H9 (cell line): ENCODE data around the gene TBC1D8. TPM values are rescaled to one million over a fixed set of nuclear protein-coding genes. Genes with fewer than 3 reads are reported as not detected.

ENCODE experiments used
- DNase-seq: peaks from one replicate; pipeline ENCODE4 v3.0.0-alpha.2; 2017
- H2AFZ ChIP-seq: one replicate; pipeline ENCODE4 v1.6.1; 2013; ENCODE audit warnings: mild to moderate bottlenecking, low read length, control low read depth, moderate library complexity
- H2AK5ac ChIP-seq: 2 replicates; pipeline ENCODE4 v1.6.1; 2013; ENCODE audit warnings: low read length, control low read depth, mixed read lengths; ENCODE audit not compliant: insufficient read length
- H2BK120ac ChIP-seq: one replicate; pipeline ENCODE4 v1.6.1; 2013; ENCODE audit warnings: low read depth, mild to moderate bottlenecking, low read length, control low read depth, inconsistent platforms; ENCODE audit not compliant: poor library complexity, severe bottlenecking
- H2BK12ac ChIP-seq: 2 replicates; pipeline ENCODE4 v1.6.1; 2013; ENCODE audit warnings: low read length, control low read depth, mixed read lengths, low read depth; ENCODE audit not compliant: insufficient read length
- H2BK15ac ChIP-seq: 2 replicates; pipeline ENCODE4 v1.6.1; 2013; ENCODE audit warnings: low read depth, low read length, control low read depth
- H2BK20ac ChIP-seq: one replicate; pipeline ENCODE4 v1.6.1; 2013; ENCODE audit warnings: low read depth, mild to moderate bottlenecking, low read length, control low read depth, inconsistent platforms; ENCODE audit not compliant: poor library complexity, severe bottlenecking
- H2BK5ac ChIP-seq: 2 replicates; pipeline ENCODE4 v1.6.1; 2013; ENCODE audit warnings: low read length, control low read depth, mixed read lengths; ENCODE audit not compliant: insufficient read length
- H3K14ac ChIP-seq: 2 replicates; pipeline ENCODE4 v1.6.1; 2013; ENCODE audit warnings: low read length, control low read depth; ENCODE audit not compliant: insufficient read depth
- H3K18ac ChIP-seq: 2 replicates; pipeline ENCODE4 v1.6.1; 2013; ENCODE audit warnings: low read depth, mild to moderate bottlenecking, mixed read lengths, low read length, control low read depth; ENCODE audit not compliant: insufficient read length
- H3K23ac ChIP-seq: 2 replicates; pipeline ENCODE4 v1.6.1; 2013; ENCODE audit warnings: low read length, control low read depth, mixed read lengths, low read depth; ENCODE audit not compliant: insufficient read length
- H3K23me2 ChIP-seq: 2 replicates; pipeline ENCODE4 v1.6.1; 2013; ENCODE audit warnings: low read depth, mild to moderate bottlenecking, mixed read lengths, low read length, control low read depth; ENCODE audit not compliant: insufficient read length, poor library complexity, severe bottlenecking
- H3K27ac ChIP-seq: 2 replicates; pipeline ENCODE4 v1.5.1; 2013; ENCODE audit warnings: low read length, control low read depth, mixed read lengths, low read depth; ENCODE audit not compliant: insufficient read length
- H3K27me3 ChIP-seq: 2 replicates; pipeline ENCODE4 v1.6.1; 2013; ENCODE audit warnings: low read length, control low read depth, inconsistent platforms; ENCODE audit not compliant: insufficient read depth
- H3K4ac ChIP-seq: 2 replicates; pipeline ENCODE4 v1.6.1; 2013; ENCODE audit warnings: low read depth, mild to moderate bottlenecking, control low read depth, inconsistent platforms, low read length, moderate library complexity
- H3K4me1 ChIP-seq: 2 replicates; pipeline ENCODE4 v1.6.1; 2013; ENCODE audit warnings: low read length, control low read depth, inconsistent platforms; ENCODE audit not compliant: insufficient read depth
- H3K4me2 ChIP-seq: 2 replicates; pipeline ENCODE4 v1.6.1; 2013; ENCODE audit warnings: low read length, control low read depth, mixed read lengths; ENCODE audit not compliant: insufficient read length, insufficient read depth
- H3K56ac ChIP-seq: 2 replicates; pipeline ENCODE4 v1.6.1; 2013; ENCODE audit warnings: low read depth, mild to moderate bottlenecking, mixed read lengths, low read length, control low read depth; ENCODE audit not compliant: insufficient read length
- H3K79me1 ChIP-seq: 2 replicates; pipeline ENCODE4 v1.6.1; 2013; ENCODE audit warnings: low read depth, mild to moderate bottlenecking, moderate library complexity, low read length, control low read depth, inconsistent platforms; ENCODE audit not compliant: insufficient read depth, poor library complexity, severe bottlenecking
- H3K79me2 ChIP-seq: 2 replicates; pipeline ENCODE4 v1.6.1; 2013; ENCODE audit warnings: low read length, control low read depth, inconsistent platforms; ENCODE audit not compliant: insufficient read depth
- H3K9ac ChIP-seq: 2 replicates; pipeline ENCODE4 v1.6.1; 2013; ENCODE audit warnings: low read length, control low read depth, mixed read lengths; ENCODE audit not compliant: insufficient read length; ENCODE audit errors: extremely low read depth
- H3K9me3 ChIP-seq: one replicate; pipeline ENCODE4 v1.6.1; 2013; ENCODE audit warnings: low read depth, low read length, inconsistent platforms; ENCODE audit not compliant: control insufficient read depth
- H3T11ph ChIP-seq: one replicate; pipeline ENCODE4 v1.6.1; 2013; ENCODE audit warnings: mild to moderate bottlenecking, low read length, control low read depth, inconsistent platforms
- H4K20me1 ChIP-seq: one replicate; pipeline ENCODE4 v1.6.1; 2013; ENCODE audit not compliant: control insufficient read depth, insufficient read length, insufficient read depth
- H4K5ac ChIP-seq: 2 replicates; pipeline ENCODE4 v1.6.1; 2013; ENCODE audit warnings: low read depth, mild to moderate bottlenecking, mixed read lengths, low read length, control low read depth; ENCODE audit not compliant: insufficient read length
- H4K8ac ChIP-seq: replicated peaks from 2 replicates; pipeline ENCODE4 v1.6.1; 2013; ENCODE audit warnings: low read length, control low read depth, mixed read lengths, low read depth; ENCODE audit not compliant: insufficient read length
- H4K91ac ChIP-seq: 2 replicates; pipeline ENCODE4 v1.6.1; 2013; ENCODE audit warnings: low read depth, mild to moderate bottlenecking, moderate library complexity, mixed read lengths, low read length, control low read depth; ENCODE audit not compliant: insufficient read length
- H3K27ac Mint-ChIP-seq, 3 experiments: 2 replicates in 2 of 3; 3 replicates in 1 of 3; pipeline ENCODE4 v1.8.0; 2020 to 2021; ENCODE audit warnings: mixed read lengths in 3 of 3, mild to moderate bottlenecking in 1 of 3, moderate library complexity in 1 of 3
- H3K27me3 Mint-ChIP-seq: 2 replicates; pipeline ENCODE4 v1.8.0; 2021; ENCODE audit warnings: low read depth, mild to moderate bottlenecking, moderate library complexity, mixed read lengths
- H3K36me3 Mint-ChIP-seq, 3 experiments: 2 replicates in 2 of 3; 3 replicates in 1 of 3; pipeline ENCODE4 v1.8.0; 2020 to 2021; ENCODE audit warnings: low read depth in 3 of 3, mixed read lengths in 3 of 3; ENCODE audit not compliant: insufficient read depth in 1 of 3
- H3K4me1 Mint-ChIP-seq, 2 experiments: 2 replicates each; pipeline ENCODE4 v1.8.0; 2020; ENCODE audit warnings: mixed read lengths in 2 of 2
- H3K4me3 Mint-ChIP-seq, 2 experiments: 2 replicates in 1 of 2; 3 replicates in 1 of 2; pipeline ENCODE4 v1.8.0; 2020 to 2021; ENCODE audit warnings: mild to moderate bottlenecking in 2 of 2, mixed read lengths in 2 of 2, moderate library complexity in 1 of 2
- H3K9me3 Mint-ChIP-seq, 2 experiments: 2 replicates in 1 of 2; 3 replicates in 1 of 2; pipeline ENCODE4 v1.8.0; 2020; ENCODE audit warnings: mild to moderate bottlenecking in 2 of 2, mixed read lengths in 2 of 2, moderate library complexity in 1 of 2
- WGBS: extraction: QIAGEN DNeasy Blood & Tissue Kit; methylation state at CpG from one replicate; pipeline ENCODE4 v1.1.7; 2013; ENCODE audit warnings: missing lambda C conversion rate, low lambda C conversion rate, mixed read lengths; ENCODE audit not compliant: insufficient read length; ENCODE audit errors: extremely low coverage; 5-methylcytosine and 5-hydroxymethylcytosine counted together
- total RNA-seq: library from RNA; stranded (reverse); gene quantifications from 2 replicates; pipeline ENCODE4 v1.2.1, GENCODE V29; 2021
- TF ChIP-seq, protein P1 (sequence below): fragments of 200-600 bp; sonication (generic); conservative IDR thresholded peaks from 3 replicates; pipeline ENCODE4 v1.8.0; 2021; ENCODE audit warnings: antibody characterized with exemption, mild to moderate bottlenecking

TBC1D8 gene
- total RNA-seq, 1 experiment from 2014 or later, result 16.6 TPM

DNA sequence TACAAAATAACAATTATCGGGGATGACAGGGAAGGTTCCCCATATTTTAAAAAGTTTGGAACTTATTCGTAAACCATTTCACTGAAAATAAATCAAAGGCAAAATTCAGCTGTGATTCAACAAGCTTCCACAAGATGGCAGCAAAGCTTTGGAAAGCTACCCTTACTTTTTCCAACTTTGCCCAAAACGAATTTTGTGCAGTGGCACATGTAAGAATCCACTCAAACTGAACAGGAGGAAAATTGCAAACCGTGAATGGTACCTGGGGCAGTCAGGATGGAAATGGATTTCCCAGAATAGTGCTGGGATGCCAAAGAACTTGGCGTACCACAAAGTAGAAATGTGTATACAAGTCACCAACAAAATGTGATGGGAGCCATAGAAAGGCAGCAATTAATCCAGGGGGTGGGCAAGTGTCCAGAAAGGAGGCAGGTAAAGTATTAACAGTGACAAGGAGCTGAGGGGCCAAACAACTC, 138.4 kb downstream of the TBC1D8 start:
- no peak overlapping the region; a peak in 1 of 7 replicates for H3K27ac Mint-ChIP-seq
- no CpG with 5 or more reads among the region's 5 CpGs for WGBS

More for the DNA sequence above, 138.4 kb downstream of the TBC1D8 start:
- no peaks in the 10 kb centered on the region for H3K79me1 ChIP-seq
- no peak overlapping the region for H2BK15ac ChIP-seq
- H2AFZ ChIP-seq, result no peak overlapping the region
- no peaks in the 10 kb centered on the region for H3K27me3 ChIP-seq
- no peak for DNase-seq
- Mint-ChIP-seq H3K4me3 (no peak overlapping the region), H3K27me3 (no peaks in the 10 kb centered on the region; the same call in 1 of the 2 replicates), H3K4me1 (peaks cover 6 to 7% of the 10 kb centered on the region in 2 experiments), H3K9me3 (0 out of 5 replicates have a peak, but pooled peaks cover 0 to 2% of the 10 kb centered on the region in 2 experiments), H3K36me3 (peaks cover 38 to 59% (median 55%) of the 10 kb centered on the region in 3 experiments)
- no peak overlapping the region for H3K4me2 ChIP-seq
- no peak overlapping the region for H3K9ac ChIP-seq
- no peaks in the 10 kb centered on the region for H3K4me1 ChIP-seq
- no peak overlapping the region for H3K23ac ChIP-seq
- no peak overlapping the region for H3T11ph ChIP-seq
- H3K23me2 ChIP-seq, result no peaks in the 10 kb centered on the region
- H3K9me3 ChIP-seq, result no peaks in the 10 kb centered on the region
- no peak overlapping the region for H3K56ac ChIP-seq
- no peaks in the 10 kb centered on the region for H4K20me1 ChIP-seq
- no peak overlapping the region for H3K27ac ChIP-seq
- H2BK5ac ChIP-seq, result no peak overlapping the region
- no peak overlapping the region for H4K8ac ChIP-seq
- H4K91ac ChIP-seq, result no peak overlapping the region
- H3K4ac ChIP-seq, result no peak overlapping the region
- H2AK5ac ChIP-seq, result no peak overlapping the region
- H3K18ac ChIP-seq, result no peak overlapping the region
- no peak overlapping the region for H2BK12ac ChIP-seq
- no peak overlapping the region for H4K5ac ChIP-seq
- H3K14ac ChIP-seq, result no peak overlapping the region
- no peak overlapping the region for H2BK20ac ChIP-seq
- TF ChIP-seq, protein P1, sequence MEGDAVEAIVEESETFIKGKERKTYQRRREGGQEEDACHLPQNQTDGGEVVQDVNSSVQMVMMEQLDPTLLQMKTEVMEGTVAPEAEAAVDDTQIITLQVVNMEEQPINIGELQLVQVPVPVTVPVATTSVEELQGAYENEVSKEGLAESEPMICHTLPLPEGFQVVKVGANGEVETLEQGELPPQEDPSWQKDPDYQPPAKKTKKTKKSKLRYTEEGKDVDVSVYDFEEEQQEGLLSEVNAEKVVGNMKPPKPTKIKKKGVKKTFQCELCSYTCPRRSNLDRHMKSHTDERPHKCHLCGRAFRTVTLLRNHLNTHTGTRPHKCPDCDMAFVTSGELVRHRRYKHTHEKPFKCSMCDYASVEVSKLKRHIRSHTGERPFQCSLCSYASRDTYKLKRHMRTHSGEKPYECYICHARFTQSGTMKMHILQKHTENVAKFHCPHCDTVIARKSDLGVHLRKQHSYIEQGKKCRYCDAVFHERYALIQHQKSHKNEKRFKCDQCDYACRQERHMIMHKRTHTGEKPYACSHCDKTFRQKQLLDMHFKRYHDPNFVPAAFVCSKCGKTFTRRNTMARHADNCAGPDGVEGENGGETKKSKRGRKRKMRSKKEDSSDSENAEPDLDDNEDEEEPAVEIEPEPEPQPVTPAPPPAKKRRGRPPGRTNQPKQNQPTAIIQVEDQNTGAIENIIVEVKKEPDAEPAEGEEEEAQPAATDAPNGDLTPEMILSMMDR, result peak; percentile 80
- H2BK120ac ChIP-seq, result no peak overlapping the region
- no peaks in the 10 kb centered on the region for H3K79me2 ChIP-seq
